ENCODE measurements around the gene RANBP3. TPM values are rescaled to one million over a fixed set of nuclear protein-coding genes. Genes with fewer than 3 reads are reported as not detected.

The RANBP3 gene
- total RNA-seq, 2 experiments from 2014 or later, result 74.3 to 87.5 TPM

DNA sequence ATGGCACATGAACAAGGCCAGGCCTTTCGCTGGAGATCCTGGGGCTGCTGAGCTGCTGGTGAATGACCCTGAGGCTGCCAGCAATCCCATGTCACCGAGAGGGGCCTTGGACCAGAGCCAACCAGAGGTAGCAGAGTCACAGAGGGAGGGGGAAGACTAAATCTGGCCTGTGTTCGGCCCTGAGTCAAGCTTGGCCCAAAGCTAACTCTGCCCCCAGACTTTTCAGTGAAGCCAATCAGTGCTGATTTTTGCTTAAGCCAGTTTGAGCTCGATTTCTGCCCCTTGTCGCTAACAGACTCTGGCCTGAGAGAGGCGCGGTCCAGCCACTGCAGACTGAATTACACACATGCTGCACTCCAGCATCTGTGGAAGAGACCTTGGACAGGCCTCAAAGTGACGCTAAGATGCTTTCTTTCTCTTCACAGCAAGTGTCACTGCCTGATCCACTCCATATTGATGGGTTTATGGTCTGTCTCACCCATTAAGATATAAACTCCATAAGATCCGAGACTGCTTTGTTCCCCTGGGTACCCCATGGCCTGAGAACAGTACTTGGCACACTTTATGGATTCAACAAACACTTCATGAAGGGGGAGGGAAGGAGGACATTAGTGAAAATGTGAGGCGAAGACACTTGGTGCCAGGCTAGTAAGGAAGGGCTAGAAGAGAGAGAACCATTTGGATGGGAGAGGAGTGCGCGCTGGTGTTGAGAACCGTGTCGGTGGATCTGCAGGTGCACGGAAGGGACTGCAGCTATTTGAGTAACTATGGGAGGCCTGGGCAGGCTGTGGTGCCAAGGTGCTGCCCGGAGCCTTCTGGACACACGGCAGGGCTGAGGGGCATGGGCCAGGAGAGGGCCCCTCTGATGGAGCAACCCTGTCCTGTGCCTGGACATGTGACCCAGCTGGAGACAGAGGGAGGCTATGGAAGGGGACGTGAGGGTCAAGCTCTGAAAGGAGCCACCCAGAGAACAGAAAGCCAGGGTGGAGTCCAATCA is 17.6 kb downstream of the RANBP3 start:
- Mint-ChIP-seq H3K9me3 (no peaks in the 10 kb centered on the region), H3K4me1 (ENCODE audit: low read depth) (peaks cover 92% of the 10 kb centered on the region), H3K27me3 (no peaks in the 10 kb centered on the region), H3K4me3 (no peak overlapping the region), H3K27ac (peak overlapping the region; percentile 82), H3K36me3 (ENCODE audit: low read depth) (peaks cover 15% of the 10 kb centered on the region)
- ATAC-seq (no peak), DNase-seq (no peak)
- TF ChIP-seq, protein P1, sequence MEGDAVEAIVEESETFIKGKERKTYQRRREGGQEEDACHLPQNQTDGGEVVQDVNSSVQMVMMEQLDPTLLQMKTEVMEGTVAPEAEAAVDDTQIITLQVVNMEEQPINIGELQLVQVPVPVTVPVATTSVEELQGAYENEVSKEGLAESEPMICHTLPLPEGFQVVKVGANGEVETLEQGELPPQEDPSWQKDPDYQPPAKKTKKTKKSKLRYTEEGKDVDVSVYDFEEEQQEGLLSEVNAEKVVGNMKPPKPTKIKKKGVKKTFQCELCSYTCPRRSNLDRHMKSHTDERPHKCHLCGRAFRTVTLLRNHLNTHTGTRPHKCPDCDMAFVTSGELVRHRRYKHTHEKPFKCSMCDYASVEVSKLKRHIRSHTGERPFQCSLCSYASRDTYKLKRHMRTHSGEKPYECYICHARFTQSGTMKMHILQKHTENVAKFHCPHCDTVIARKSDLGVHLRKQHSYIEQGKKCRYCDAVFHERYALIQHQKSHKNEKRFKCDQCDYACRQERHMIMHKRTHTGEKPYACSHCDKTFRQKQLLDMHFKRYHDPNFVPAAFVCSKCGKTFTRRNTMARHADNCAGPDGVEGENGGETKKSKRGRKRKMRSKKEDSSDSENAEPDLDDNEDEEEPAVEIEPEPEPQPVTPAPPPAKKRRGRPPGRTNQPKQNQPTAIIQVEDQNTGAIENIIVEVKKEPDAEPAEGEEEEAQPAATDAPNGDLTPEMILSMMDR (IDR thresholded peaks at IDR 0.05), result no peak
- ChIA-PET POLR2A (interaction anchor here (1.3 kb wide), 1 partner anchor 56 kb away, joined by 3 read pairs; no protein-coding TSS in a partner anchor), CTCF (interaction anchor here (0.9 to 1.5 kb wide), 3 partner anchors 8 to 156 kb away, joined by 4 to 11 read pairs (median 4); partner anchors contain the start of gene NRTN)
- intact Hi-C loops (cut with micrococcal nuclease), result no loop called here

DNA sequence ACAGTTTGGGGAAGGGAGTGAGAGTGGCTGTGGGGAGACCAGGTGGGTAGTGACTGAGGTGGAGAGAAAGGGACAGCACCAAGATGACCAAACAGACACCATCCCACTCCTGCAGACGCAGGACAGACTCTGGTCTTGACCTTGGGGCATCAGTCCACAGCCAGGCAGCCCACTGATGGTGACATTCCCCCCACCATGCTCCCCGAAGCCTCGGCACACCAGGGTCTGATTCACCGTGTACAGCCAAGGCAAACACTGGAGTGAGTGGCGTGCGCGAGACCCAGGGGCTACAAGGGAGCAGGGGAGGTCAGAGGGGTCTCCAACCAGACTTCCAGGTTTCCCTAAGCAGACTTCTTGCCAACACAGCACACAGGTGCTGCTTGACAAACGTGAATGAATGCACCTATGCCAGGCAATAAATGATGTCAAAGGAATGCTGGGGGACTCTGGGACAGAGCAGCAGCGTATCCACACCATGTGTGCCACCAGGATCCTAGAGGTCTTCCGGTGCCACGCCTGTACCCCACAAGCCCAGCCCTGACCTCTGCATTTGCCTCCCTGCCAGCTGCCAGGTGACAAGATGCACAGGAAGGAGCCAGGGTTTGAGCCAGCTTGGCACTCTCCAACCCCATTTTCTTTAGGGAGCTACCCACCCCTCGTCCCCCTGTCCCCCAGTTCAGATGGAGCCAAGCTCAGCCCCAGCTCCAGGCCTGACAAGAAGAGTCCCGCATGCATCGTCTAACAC is 18.5 kb downstream of the RANBP3 start:
- H3K4me3 Mint-ChIP-seq, result no peak overlapping the region
- intact Hi-C loops (cut with micrococcal nuclease), result no loop called here
- H3K27me3 Mint-ChIP-seq, result no peaks in the 10 kb centered on the region
- peaks cover 12% of the 10 kb centered on the region for H3K36me3 Mint-ChIP-seq (ENCODE audit: low read depth)
- H3K27ac Mint-ChIP-seq, result peak overlapping the region; percentile 82
- no peaks in the 10 kb centered on the region for H3K9me3 Mint-ChIP-seq
- ATAC-seq, result no peak
- TF ChIP-seq, protein P1 (IDR thresholded peaks at IDR 0.05), result no peak
- ChIA-PET CTCF (interaction anchor here (0.9 to 1.5 kb wide), 3 partner anchors 9 to 155 kb away, joined by 4 to 11 read pairs (median 4); partner anchors contain the start of gene NRTN), POLR2A (interaction anchor here (1.3 kb wide), 1 partner anchor 55 kb away, joined by 3 read pairs; no protein-coding TSS in a partner anchor)
- peaks cover 90% of the 10 kb centered on the region for H3K4me1 Mint-ChIP-seq (ENCODE audit: low read depth)
- no peak for DNase-seq

DNA sequence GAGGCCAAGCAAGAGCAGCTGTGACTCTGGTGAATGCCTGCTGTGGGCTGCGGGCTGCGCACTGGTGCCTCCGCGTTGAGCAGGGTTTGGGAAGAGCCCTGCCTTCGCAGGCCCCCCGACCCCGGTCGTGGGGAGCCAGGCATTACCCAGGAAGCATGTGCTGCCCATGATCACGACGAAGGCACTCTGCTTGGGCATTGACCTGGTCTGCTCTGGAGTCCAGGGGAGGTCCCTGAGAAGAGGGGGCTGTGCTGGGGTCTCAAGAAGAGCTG is 19.2 kb downstream of the RANBP3 start:
- ChIA-PET POLR2A (no interaction called here), CTCF (interaction anchor here (1.5 kb wide), 1 partner anchor 9 kb away, joined by 11 read pairs; no protein-coding TSS in a partner anchor)
- intact Hi-C loops (cut with micrococcal nuclease), result no loop called here
- Mint-ChIP-seq H3K27ac (peak overlapping the region; percentile 68), H3K9me3 (no peaks in the 10 kb centered on the region), H3K36me3 (ENCODE audit: low read depth) (peaks cover 15% of the 10 kb centered on the region), H3K4me1 (ENCODE audit: low read depth) (peaks cover 90% of the 10 kb centered on the region), H3K27me3 (no peaks in the 10 kb centered on the region), H3K4me3 (no peak overlapping the region)
- TF ChIP-seq, protein P1 (IDR thresholded peaks at IDR 0.05), result no peak
- ATAC-seq (no peak), DNase-seq (no peak)

DNA sequence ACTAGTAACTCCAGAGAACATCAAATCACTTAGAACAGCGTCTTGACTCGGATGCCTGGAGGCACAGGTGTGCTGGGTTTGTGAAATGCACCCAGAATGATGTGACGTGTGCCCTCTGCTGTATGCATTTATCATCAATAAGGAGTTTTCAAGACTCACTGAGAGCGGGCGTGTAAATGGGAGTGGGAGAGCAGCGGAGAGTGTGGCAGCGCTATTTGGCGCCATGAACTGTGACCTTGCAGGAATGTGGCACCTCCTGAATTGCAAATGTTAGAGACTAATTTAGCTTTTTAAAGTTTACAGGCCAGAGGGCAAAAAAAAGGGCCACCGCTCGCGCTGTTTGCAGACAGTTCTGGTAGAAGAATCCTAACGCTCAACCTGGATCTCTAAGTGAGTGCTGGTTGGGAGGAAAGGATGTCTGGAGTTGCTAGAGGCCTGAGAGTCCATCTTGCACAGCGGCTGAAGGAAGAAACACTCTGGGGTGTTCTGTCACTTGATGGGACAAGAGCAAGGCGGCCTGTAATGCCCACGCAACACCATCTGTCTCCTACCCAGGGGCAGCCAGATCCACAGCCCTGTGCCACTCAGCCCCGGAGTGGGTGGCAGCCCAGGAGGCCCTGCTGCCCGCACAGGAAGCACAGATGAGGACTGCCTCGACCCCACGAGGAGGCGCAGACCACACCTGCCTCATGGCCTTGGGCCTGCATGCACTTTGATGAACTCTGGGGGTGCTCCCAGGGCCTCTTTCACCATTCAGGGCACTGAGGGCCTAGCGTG is 19.7 kb downstream of the RANBP3 start:
- Mint-ChIP-seq H3K27ac (peak overlapping the region; percentile 68), H3K4me1 (ENCODE audit: low read depth) (peaks cover 90% of the 10 kb centered on the region), H3K27me3 (no peaks in the 10 kb centered on the region), H3K36me3 (ENCODE audit: low read depth) (peaks cover 19% of the 10 kb centered on the region), H3K4me3 (no peak overlapping the region), H3K9me3 (no peaks in the 10 kb centered on the region)
- POLR2A ChIA-PET, result no interaction called here
- ATAC-seq (no peak), DNase-seq (no peak)
- TF ChIP-seq, protein P1 (IDR thresholded peaks at IDR 0.05), result no peak
- intact Hi-C loops (cut with micrococcal nuclease), result no loop called here
- CTCF ChIA-PET, result interaction anchor here (1.5 to 10.7 kb wide), 3 partner anchors 10 to 21 kb away, joined by 5 to 108 read pairs (median 11); no protein-coding TSS in a partner anchor
